Right lobe of liver (tissue), 4 donors: ENCODE data around the gene GSTA2.

Experiments
- CTCF ChIP-seq, 4 donors: fragments of 200-600 bp in 3 of 4; fragments of 450-650 bp in 1 of 4; IDR thresholded peaks; one replicate each; pipeline versions ENCODE4 v1.5.1 to v1.8.0; 2016 to 2022; ENCODE audit warnings: antibody characterized with exemption in 4 of 4, mild to moderate bottlenecking in 2 of 4
- POLR2A ChIP-seq: fragments of 450-650 bp; IDR thresholded peaks from one replicate; pipeline ENCODE4 v1.6.1; 2017; ENCODE audit warnings: antibody characterized with exemption, mild to moderate bottlenecking
- donor health status: DM: no; HTN: no; CAD: no.
- donor health status: DM: no; HTN: no; CAD: no.
- donor health status: DM: no; HTN: yes; CAD: no.

GRCh38 chr6:52720321-52720720 is 43.0 kb downstream of the GSTA2 start:
- TF ChIP-seq CTCF (IDR thresholded peaks at IDR 0.05) (no peak), POLR2A (no peak)
